IPS-18c (cell line): ENCODE measurements around the gene SIMC1.
"Not testable (repeated sequence)": the region's sequence is repeated elsewhere in the genome, so short reads cannot be mapped to it uniquely, and the experiment has no call there.

Experiments
- H3K4me3 ChIP-seq: 2 replicates; pipeline ENCODE4 v1.7.0; 2013; ENCODE audit warnings: low read depth, mild to moderate bottlenecking, low read length, moderate library complexity; ENCODE audit not compliant: insufficient read depth
- H3K9me3 ChIP-seq: one replicate; pipeline ENCODE4 v1.6.1; 2013; ENCODE audit warnings: mild to moderate bottlenecking, low read length, moderate library complexity; ENCODE audit not compliant: control insufficient read depth, insufficient read depth

SIMC1 gene

GRCh38 chr5:176237971-176238644 lies at the start of gene SIMC1:
Gene SIMC1, plus strand, starts transcription at chr5:176238424. Its CDS starts 85 bp downstream, at chr5:176238509.
- not testable (repeated sequence) for H3K4me3 ChIP-seq

GRCh38 chr5:176188506-176189193 lies 49.6 kb upstream of the SIMC1 start:
- H3K4me3 ChIP-seq, result no peak overlapping the region
- no peaks in the 10 kb centered on the region for H3K9me3 ChIP-seq

More at GRCh38 chr5:176237971-176238644, at the start of gene SIMC1:
- not testable (repeated sequence) for H3K9me3 ChIP-seq

- H3K4me3 ChIP-seq, result no peak overlapping the region
- no peaks in the 10 kb centered on the region for H3K9me3 ChIP-seq
Measured at GRCh38 chr5:176189857-176190256, 48.4 kb upstream of the SIMC1 start.

GRCh38 chr5:176190886-176191755 lies 47.1 kb upstream of the SIMC1 start:
- H3K4me3 ChIP-seq, result no peak overlapping the region

GRCh38 chr5:176192094-176192721 lies 46.0 kb upstream of the SIMC1 start:
- H3K4me3 ChIP-seq, result no peak overlapping the region

More at GRCh38 chr5:176190886-176191755, 47.1 kb upstream of the SIMC1 start:
- H3K9me3 ChIP-seq, result no peaks in the 10 kb centered on the region

GRCh38 chr5:176192722-176193117 lies 45.5 kb upstream of the SIMC1 start:
- not testable (repeated sequence) for H3K4me3 ChIP-seq, H3K9me3 ChIP-seq

More at GRCh38 chr5:176192094-176192721, 46.0 kb upstream of the SIMC1 start:
- no peaks in the 10 kb centered on the region for H3K9me3 ChIP-seq

- not testable (repeated sequence) for H3K9me3 ChIP-seq, H3K4me3 ChIP-seq
Measured at GRCh38 chr5:176193636-176194035, 44.6 kb upstream of the SIMC1 start.

- H3K4me3 ChIP-seq, result peak overlapping the region; percentile 41; the same call in 1 of the 2 replicates
- H3K9me3 ChIP-seq, result not testable (repeated sequence)
Measured at GRCh38 chr5:176194238-176195083, 43.8 kb upstream of the SIMC1 start.

- not testable (repeated sequence) for H3K4me3 ChIP-seq, H3K9me3 ChIP-seq
Measured at GRCh38 chr5:176195084-176195413, 43.2 kb upstream of the SIMC1 start.

- not testable (repeated sequence) for H3K4me3 ChIP-seq, H3K9me3 ChIP-seq
Measured at GRCh38 chr5:176195487-176196207, 42.6 kb upstream of the SIMC1 start.

GRCh38 chr5:176196781-176197180 lies 41.4 kb upstream of the SIMC1 start:
- not testable (repeated sequence) for H3K9me3 ChIP-seq, H3K4me3 ChIP-seq

- not testable (repeated sequence) for H3K9me3 ChIP-seq, H3K4me3 ChIP-seq
Measured at GRCh38 chr5:176197234-176197858, 40.9 kb upstream of the SIMC1 start.

- H3K4me3 ChIP-seq, H3K9me3 ChIP-seq: not testable (repeated sequence)
Measured at GRCh38 chr5:176198299-176198698, 39.9 kb upstream of the SIMC1 start.

- H3K9me3 ChIP-seq, result not testable (repeated sequence)
- peak overlapping the region; percentile 43; the same call in 1 of the 2 replicates for H3K4me3 ChIP-seq
Measured at GRCh38 chr5:176198991-176199733, 39.1 kb upstream of the SIMC1 start.

- H3K9me3 ChIP-seq, H3K4me3 ChIP-seq: not testable (repeated sequence)
Measured at GRCh38 chr5:176199803-176200399, 38.3 kb upstream of the SIMC1 start.
